WTC11 (cell line): Measurements from ENCODE around the gene ZNF629. TPM values are rescaled to one million over a fixed set of nuclear protein-coding genes. Genes with fewer than 3 reads are reported as not detected.

Experiments used
- ATAC-seq: fragments of 200-7000 bp; cut with Tn5 transposase; 2 replicates; pipeline ENCODE4 v1.10.0; 2021; ENCODE audit warnings: mild to moderate bottlenecking, moderate library complexity
- CTCF ChIA-PET: fragments of 300-600 bp; sonication (Branson Sonifier 250); formaldehyde crosslinking; loops from one replicate; lab custom pipeline; 2021; ENCODE audit warnings: antibody characterized with exemption; lab: Charles Lee
- POLR2A ChIA-PET: fragments of 350-600 bp; sonication (Branson Sonifier 250); formaldehyde crosslinking; loops from one replicate; lab custom pipeline; 2021; ENCODE audit warnings: antibody characterized with exemption; lab: Charles Lee
- DNase-seq: peaks from one replicate; pipeline ENCODE4 v3.0.0; 2021; ENCODE audit warnings: low spot score
- H3K27ac Mint-ChIP-seq: 2 replicates; pipeline ENCODE4 v1.8.0; 2021; ENCODE audit warnings: mixed read lengths
- H3K27me3 Mint-ChIP-seq: 2 replicates; pipeline ENCODE4 v1.8.0; 2021; ENCODE audit warnings: low read depth, mild to moderate bottlenecking, moderate library complexity, mixed read lengths
- H3K36me3 Mint-ChIP-seq: 2 replicates; pipeline ENCODE4 v1.8.0; 2021; ENCODE audit warnings: mixed read lengths
- H3K4me1 Mint-ChIP-seq: 2 replicates; pipeline ENCODE4 v1.8.0; 2022; ENCODE audit warnings: mixed read lengths
- H3K4me3 Mint-ChIP-seq: 2 replicates; pipeline ENCODE4 v1.8.0; 2021; ENCODE audit warnings: mild to moderate bottlenecking, moderate library complexity, mixed read lengths
- H3K9me3 Mint-ChIP-seq: 2 replicates; pipeline ENCODE4 v1.8.0; 2021; ENCODE audit warnings: mixed read lengths
- ATF2 ChIP-seq: sonication (generic); formaldehyde crosslinking; IDR thresholded peaks from 2 replicates; pipeline ENCODE4 v1.8.1; 2022; ENCODE audit warnings: low read depth, missing genetic modification reagents, borderline replicate concordance
- ATF6 ChIP-seq: sonication (generic); formaldehyde crosslinking; IDR thresholded peaks from 2 replicates; pipeline ENCODE4 v1.8.1; 2023; ENCODE audit warnings: mild to moderate bottlenecking, missing genetic modification reagents
- CDX4 ChIP-seq: fragments of 250-450 bp; sonication (Bioruptor Pico); IDR thresholded peaks from 2 replicates; pipeline ENCODE4 v1.9.0; 2021; ENCODE audit warnings: moderate library complexity, mild to moderate bottlenecking, inconsistent platforms, borderline replicate concordance
- CREM ChIP-seq: sonication (generic); formaldehyde crosslinking; IDR thresholded peaks from 2 replicates; pipeline ENCODE4 v1.8.1; 2022; ENCODE audit warnings: mild to moderate bottlenecking, missing genetic modification reagents, moderate library complexity
- CTCF ChIP-seq: fragments of 200-600 bp; IDR thresholded peaks from 2 replicates; pipeline ENCODE4 v1.8.0; 2022; ENCODE audit warnings: antibody characterized with exemption
- ESRRA ChIP-seq: sonication (generic); formaldehyde crosslinking; IDR thresholded peaks from 2 replicates; pipeline ENCODE4 v1.8.1; 2022; ENCODE audit warnings: mild to moderate bottlenecking, missing genetic modification reagents, borderline replicate concordance
- FOXJ3 ChIP-seq: sonication (generic); formaldehyde crosslinking; IDR thresholded peaks from 2 replicates; pipeline ENCODE4 v1.9.0; 2021; ENCODE audit warnings: missing genetic modification reagents, mild to moderate bottlenecking, borderline replicate concordance
- GRHL2 ChIP-seq: fragments of 250-450 bp; sonication (Bioruptor Pico); IDR thresholded peaks from 2 replicates; pipeline ENCODE4 v1.8.0; 2022; ENCODE audit warnings: mild to moderate bottlenecking, moderate library complexity; ENCODE audit not compliant: insufficient replicate concordance, severe bottlenecking
- JUN ChIP-seq: sonication (generic); formaldehyde crosslinking; IDR thresholded peaks from 2 replicates; pipeline ENCODE4 v1.8.0; 2023; ENCODE audit warnings: mild to moderate bottlenecking, missing genetic modification reagents
- TEAD4 ChIP-seq: sonication (generic); formaldehyde crosslinking; IDR thresholded peaks from 2 replicates; pipeline ENCODE4 v1.8.0; 2022; ENCODE audit warnings: mild to moderate bottlenecking, missing genetic modification reagents
- TP53 ChIP-seq: sonication (generic); formaldehyde crosslinking; IDR thresholded peaks from 2 replicates; pipeline ENCODE4 v1.8.1; 2023; ENCODE audit warnings: mild to moderate bottlenecking, missing genetic modification reagents
- ZBTB21 ChIP-seq: sonication (generic); formaldehyde crosslinking; IDR thresholded peaks from 2 replicates; pipeline ENCODE4 v1.8.1; 2023; ENCODE audit warnings: mild to moderate bottlenecking, missing genetic modification reagents, borderline replicate concordance
- ZNF219 ChIP-seq: sonication (generic); formaldehyde crosslinking; IDR thresholded peaks from 2 replicates; pipeline ENCODE4 v1.8.0; 2023; ENCODE audit warnings: missing genetic modification reagents, mild to moderate bottlenecking, borderline replicate concordance
- ZNF281 ChIP-seq: sonication (generic); formaldehyde crosslinking; IDR thresholded peaks from 2 replicates; pipeline ENCODE4 v1.8.0; 2023; ENCODE audit warnings: mild to moderate bottlenecking, missing genetic modification reagents
- ZNF532 ChIP-seq: fragments of 250-450 bp; sonication (Bioruptor Pico); IDR thresholded peaks from 2 replicates; pipeline ENCODE4 v1.9.0; 2021; ENCODE audit warnings: mild to moderate bottlenecking, borderline replicate concordance
- ZNF671 ChIP-seq: fragments of 250-450 bp; sonication (Bioruptor Pico); IDR thresholded peaks from 2 replicates; pipeline ENCODE4 v1.8.0; 2021; ENCODE audit warnings: mild to moderate bottlenecking
- total RNA-seq: library from RNA; stranded (reverse); gene quantifications from 3 replicates; pipeline ENCODE4 v1.2.3, GENCODE V29; 2021

The ZNF629 gene
- total RNA-seq, 1 experiment from 2014 or later = 20.0 TPM

GRCh38 chr16:30757316-30757715, 29.7 kb downstream of the ZNF629 start (continued):
- TF ChIP-seq ZNF532 (CRISPR knock-in tag) = no peak
- TF ChIP-seq, all 79 proteins: peak for 0

GRCh38 chr16:30756781-30757100, 30.3 kb downstream of the ZNF629 start:
- ChIA-PET POLR2A (no interaction called here), CTCF (interaction anchor here (1.2 kb wide), 1 partner anchor 88 kb away, joined by 3 read pairs; no protein-coding TSS in a partner anchor)
- no peak overlapping the region for H3K4me3 Mint-ChIP-seq
- TF ChIP-seq FOXJ3 (CRISPR knock-in tag) = no peak
- no peak for TF ChIP-seq TP53
- no peak for TF ChIP-seq ESRRA (CRISPR knock-in tag)
- TF ChIP-seq ATF6 (CRISPR knock-in tag) = no peak
- TF ChIP-seq ZNF281 (CRISPR knock-in tag) = no peak
- no peak for TF ChIP-seq CDX4 (CRISPR knock-in tag)
- TF ChIP-seq CTCF = no peak
- no peak for TF ChIP-seq JUN (CRISPR knock-in tag)
- TF ChIP-seq, all 79 proteins: peak for 0
- ATAC-seq = no peak
- no peaks in the 10 kb centered on the region for H3K9me3 Mint-ChIP-seq
- peaks cover 9% of the 10 kb centered on the region for H3K4me1 Mint-ChIP-seq
- H3K36me3 Mint-ChIP-seq = peaks cover 9% of the 10 kb centered on the region; the same call in 1 of the 2 replicates
- no peaks in the 10 kb centered on the region for H3K27me3 Mint-ChIP-seq
- DNase-seq = no peak
- no peak overlapping the region for H3K27ac Mint-ChIP-seq

GRCh38 chr16:30755955-30756780, 30.8 kb downstream of the ZNF629 start:
- DNase-seq (no peak), ATAC-seq (no peak)
- no peaks in the 10 kb centered on the region for H3K27me3 Mint-ChIP-seq
- H3K27ac Mint-ChIP-seq = no peak overlapping the region
- H3K4me3 Mint-ChIP-seq = no peak overlapping the region
- ChIA-PET POLR2A (no interaction called here), CTCF (no interaction called here)
- H3K9me3 Mint-ChIP-seq = no peaks in the 10 kb centered on the region
- H3K4me1 Mint-ChIP-seq = peaks cover 8% of the 10 kb centered on the region
- H3K36me3 Mint-ChIP-seq = peaks cover 14% of the 10 kb centered on the region
- TF ChIP-seq FOXJ3 (CRISPR knock-in tag) = no peak
- TF ChIP-seq CDX4 (CRISPR knock-in tag) = no peak
- TF ChIP-seq TEAD4 = no peak
- TF ChIP-seq ZNF671 = no peak
- no peak for TF ChIP-seq CREM (CRISPR knock-in tag)
- TF ChIP-seq ZNF219 = no peak
- TF ChIP-seq ATF2 (CRISPR knock-in tag) = no peak
- no peak for TF ChIP-seq ZBTB21 (CRISPR knock-in tag)
- TF ChIP-seq GRHL2 = no peak
